GM12878 (cell line): ENCODE results near the gene ZNF215.

Experiments
- ATF3 ChIP-seq: IDR thresholded peaks from 2 replicates; pipeline ENCODE4 v1.6.1; 2011; ENCODE audit warnings: low read depth, mild to moderate bottlenecking, low read length, moderate library complexity, borderline replicate concordance; ENCODE audit errors: extremely low read depth
- CTCF ChIP-seq, 3 experiments: IDR thresholded peaks in 2 of 3; conservative IDR thresholded peaks in 1 of 3; 2 replicates each; pipeline ENCODE4 v1.5.1; 2011; ENCODE audit warnings: low read depth in 3 of 3, low read length in 3 of 3, mild to moderate bottlenecking in 3 of 3, control low read depth in 2 of 3, moderate library complexity in 2 of 3, inconsistent platforms in 1 of 3, mixed read lengths in 1 of 3; ENCODE audit not compliant: control insufficient read depth in 2 of 3, insufficient read depth in 1 of 3; ENCODE audit errors: extremely low read depth in 1 of 3
- POLR2AphosphoS5 ChIP-seq: IDR thresholded peaks from 2 replicates; pipeline ENCODE4 v1.6.1; 2011; ENCODE audit warnings: mild to moderate bottlenecking, low read length, inconsistent platforms
- RCOR1 ChIP-seq: conservative IDR thresholded peaks from 2 replicates; pipeline ENCODE4 v1.6.1; 2012; ENCODE audit warnings: low read depth, low read length, improper control_type of control experiment
- SRF ChIP-seq, 2 experiments: IDR thresholded peaks; 2 replicates each; pipeline ENCODE4 v1.6.1; 2011; ENCODE audit warnings: low read depth in 2 of 2, low read length in 2 of 2, mild to moderate bottlenecking in 1 of 2, moderate library complexity in 1 of 2

DNA sequence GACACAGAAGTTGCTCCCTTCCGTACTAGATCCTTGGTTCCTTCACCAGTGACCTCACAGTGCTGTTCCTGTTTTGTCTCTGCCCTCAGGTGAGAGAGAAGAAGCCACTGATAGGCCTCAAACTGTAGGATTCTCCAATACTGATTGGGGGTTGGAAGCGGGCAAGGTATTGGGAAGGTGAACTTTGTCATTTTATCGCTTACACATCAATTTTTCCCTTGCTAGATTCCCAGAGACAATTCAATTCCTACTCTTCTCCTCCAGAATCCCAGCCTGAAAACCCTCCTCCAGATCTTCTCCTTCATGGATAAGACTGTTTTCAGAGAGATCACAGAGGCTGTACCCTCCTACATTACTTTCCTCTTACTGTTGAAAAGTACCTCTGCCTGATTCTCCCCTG, 14.8 kb upstream of the ZNF215 start:
- TF ChIP-seq POLR2AphosphoS5 (no peak), CTCF (IDR thresholded peaks at IDR 0.05 in 2 of 3, conservative IDR thresholded peaks at IDR 0.05 in 1 of 3; ENCODE audit: control insufficient read depth in 2 of 3, extremely low read depth in 1 of 3, insufficient read depth in 1 of 3, low read depth in 3 of 3, low read length in 3 of 3) (no peak), SRF (IDR thresholded peaks at IDR 0.05; ENCODE audit: low read depth in 2 of 2, low read length in 2 of 2) (no peak), RCOR1 (no peak), ATF3 (no peak)
